HepG2 (cell line): ENCODE results near the gene CMC1. TPM values are rescaled to one million over a fixed set of nuclear protein-coding genes. Genes with fewer than 3 reads are reported as not detected.
A peak's percentile ranks its signal among the peaks of the same experiment; 100 is the strongest.

Experiments used
- ATAC-seq: fragments of 200-7000 bp; cut with Tn5 transposase; 3 replicates; pipeline ENCODE4 v1.9.1; 2020; ENCODE audit warnings: mild to moderate bottlenecking, moderate library complexity
- BruUV-seq: library from RNA; stranded (reverse); fragments of 400-500 nt; replicated peaks from 2 replicates; lab custom pipeline; 2021; lab: Mats Ljungman, UMichigan
- CTCF ChIA-PET: fragments of 300-600 bp; formaldehyde crosslinking; extraction: SDS; loops from one replicate; lab custom pipeline; 2021; ENCODE audit warnings: low total read pairs, inconsistent platforms, low intra/inter-chr PET ratio; lab: Yijun Ruan, JAX
- POLR2A ChIA-PET: fragments of 350-600 bp; sonication (Branson Sonifier 250); formaldehyde crosslinking; loops from one replicate; lab custom pipeline; 2020; ENCODE audit warnings: antibody characterized with exemption, inconsistent platforms; lab: Yijun Ruan, JAX
- DNase-seq: peaks from one replicate; pipeline ENCODE4 v3.0.0-alpha.2; 2015; ENCODE audit warnings: low spot score
- FAIRE-seq: peaks from 3 replicates; lab custom pipeline; 2011; peaks lifted over from hg19 to GRCh38; lab: Jason Lieb, UNC
- H2AFZ ChIP-seq: one replicate; pipeline ENCODE4 v1.6.1; 2011; ENCODE audit warnings: low read length, inconsistent platforms
- H3K27ac ChIP-seq: fragments of 300-600 bp; 3 replicates; pipeline ENCODE4 v1.8.0; 2011; ENCODE audit warnings: mixed run types, mild to moderate bottlenecking, mixed read lengths, low read length, inconsistent platforms; ENCODE audit not compliant: insufficient read depth; ENCODE audit errors: extremely low read length
- H3K27me3 ChIP-seq, 2 experiments: fragments of 200-600 bp in 1 of 2; 2 replicates in 1 of 2; 3 replicates in 1 of 2; pipeline versions ENCODE4 v1.6.0 to v1.8.0; 2011; ENCODE audit warnings: low read length in 2 of 2, mild to moderate bottlenecking in 2 of 2, moderate library complexity in 2 of 2, inconsistent platforms in 1 of 2; ENCODE audit not compliant: insufficient read depth in 2 of 2, control insufficient read depth in 1 of 2
- H3K36me3 ChIP-seq, 2 experiments: fragments of 200-600 bp in 1 of 2; replicated peaks in 1 of 2; 2 replicates in 1 of 2; 3 replicates in 1 of 2; pipeline versions ENCODE4 v1.5.1 to v1.8.0; 2011; ENCODE audit warnings: low read length in 2 of 2, inconsistent platforms in 1 of 2; ENCODE audit not compliant: insufficient read depth in 2 of 2, control insufficient read depth in 1 of 2
- H3K4me1 ChIP-seq: 2 replicates; pipeline ENCODE4 v1.5.1; 2012; ENCODE audit warnings: low read length, inconsistent platforms; ENCODE audit not compliant: insufficient read depth
- H3K4me2 ChIP-seq: 2 replicates; pipeline ENCODE4 v1.6.0; 2011; ENCODE audit warnings: low read depth, low read length, inconsistent platforms
- H3K4me3 ChIP-seq, 3 experiments: fragments of 200-600 bp in 1 of 3; sonication (generic), shearing (Covaris generic) in 1 of 3; replicated peaks in 1 of 3; 2 replicates each; pipeline ENCODE4 v1.5.1; 2011 to 2016; ENCODE audit warnings: low read length in 3 of 3, inconsistent platforms in 2 of 3, low read depth in 2 of 3, mild to moderate bottlenecking in 2 of 3, control low read depth in 1 of 3, mixed read lengths in 1 of 3; ENCODE audit not compliant: insufficient read depth in 1 of 3
- H3K79me2 ChIP-seq: one replicate; pipeline ENCODE4 v1.6.1; 2011; ENCODE audit warnings: low read length, inconsistent platforms; ENCODE audit not compliant: insufficient read depth
- H3K9ac ChIP-seq: 2 replicates; pipeline ENCODE4 v1.6.0; 2011; ENCODE audit warnings: mild to moderate bottlenecking, low read depth, low read length, inconsistent platforms; ENCODE audit not compliant: insufficient read depth
- H3K9me3 ChIP-seq: 2 replicates; pipeline ENCODE4 v1.5.1; 2012; ENCODE audit warnings: mild to moderate bottlenecking, low read length
- H4K20me1 ChIP-seq: 2 replicates; pipeline ENCODE4 v1.6.0; 2011; ENCODE audit warnings: inconsistent platforms, mild to moderate bottlenecking, low read length, moderate library complexity; ENCODE audit not compliant: insufficient read depth
- TFAP4 ChIP-seq: sonication (generic); IDR thresholded peaks from 2 replicates; pipeline ENCODE4 v1.6.1; 2016; ENCODE audit warnings: low read depth, borderline replicate concordance
- TP53 ChIP-seq: sonication (generic); formaldehyde crosslinking; conservative IDR thresholded peaks from 2 replicates; pipeline ENCODE4 v1.4.0; 2020; ENCODE audit warnings: missing genetic modification reagents
- ZNF605 ChIP-seq: sonication (generic); formaldehyde crosslinking; IDR thresholded peaks from 2 replicates; pipeline ENCODE4 v1.8.0; 2022; ENCODE audit warnings: mild to moderate bottlenecking, missing genetic modification reagents
- ZNF629 ChIP-seq: sonication (generic); formaldehyde crosslinking; conservative IDR thresholded peaks from 2 replicates; pipeline ENCODE4 v1.5.0; 2020; ENCODE audit warnings: missing genetic modification reagents
- ZNF7 ChIP-seq: IDR thresholded peaks from 2 replicates; pipeline ENCODE4 v1.6.1; 2016; ENCODE audit warnings: missing biosample characterization, missing genetic modification reagents
- WGBS: methylation state at CpG from one replicate; pipeline ENCODE4 v1.1.6; 2017; ENCODE audit warnings: low lambda C conversion rate; 5-methylcytosine and 5-hydroxymethylcytosine counted together
- in situ Hi-C: cut with HindIII; loops from 2 replicates; pipeline ENCODE4 v1.10.0; 2017; ENCODE audit warnings: low pct_unique_long_range_greater_than_20kb; ENCODE audit not compliant: extremely low pct_ligation_motif_present
- intact Hi-C: fragments of 100-400 bp; cut with micrococcal nuclease; formaldehyde crosslinking; loops from one replicate; pipeline ENCODE4 v1.10.0; 2022; ENCODE audit not compliant: unreplicated experiment
- polyA plus RNA-seq, 8 experiments: library from polyadenylated mRNA; depleted of rRNA in 3 of 8; stranded (reverse) in 7 of 8; unstranded in 1 of 8; fragments of >200 nt; fragmentation: Illumina TruSeq in 4 of 8; extraction: Trizol in 4 of 8; gene quantifications; 2 replicates each; pipeline versions ENCODE4 v1.2.1 to v1.2.3, GENCODE V29; 2011 to 2016; ENCODE audit warnings: low read depth in 4 of 8, missing spikeins in 1 of 8, mixed read lengths in 1 of 8; ENCODE audit not compliant: insufficient read depth in 1 of 8
- total RNA-seq, 5 experiments: library from RNA; depleted of rRNA; stranded (reverse); fragments of >200 nt; fragmentation: Illumina TruSeq; extraction: Trizol; gene quantifications; 2 replicates each; pipeline ENCODE4 v1.2.3, GENCODE V29; 2016; ENCODE audit warnings: low read depth in 1 of 5

The CMC1 gene
- total and polyA plus RNA-seq, 2 of the 13 experiments (the other 11 are each of a cell fraction or from before 2014, with no cell fraction given): 22.1 to 29.5 TPM

- intact Hi-C loops (loop anchor here (5.0 kb wide), 3 partner anchors 85 to 530 kb away; partner anchors contain the start of genes AZI2 and ZCWPW2), in situ Hi-C loops (no loop called here)
- WGBS: 84% methylated on average over 3 of the region's 3 CpGs
- FAIRE-seq: no peak
- no peak overlapping the region for H2AFZ ChIP-seq
- peak overlapping the region; percentile 93 for H3K4me2 ChIP-seq
- H3K9ac ChIP-seq: peak overlapping the region; percentile 86; the same call in 1 of the 2 replicates
- no peaks in the 10 kb centered on the region for H3K36me3 ChIP-seq
- peak overlapping the region; percentile 59 to 86 (median 84); a peak in 5 of 6 replicates for H3K4me3 ChIP-seq
- H3K79me2 ChIP-seq: peaks cover 55% of the 10 kb centered on the region
- no peaks in the 10 kb centered on the region; a peak in 1 of 5 replicates for H3K27me3 ChIP-seq
- no peaks in the 10 kb centered on the region for H3K9me3 ChIP-seq
- no peak overlapping the region for H3K27ac ChIP-seq
- no TSS peak for BruUV-seq
- H3K4me1 ChIP-seq: peaks cover 61% of the 10 kb centered on the region
- POLR2A ChIA-PET: interaction anchor here (0.9 kb wide), 1 partner anchor 530 kb away, joined by 4 read pairs; no protein-coding TSS in a partner anchor
- no peak for ATAC-seq
- CTCF ChIA-PET: no interaction called here
- peak; percentile 79 for TF ChIP-seq ZNF629
- no peak for TF ChIP-seq TFAP4
- H4K20me1 ChIP-seq: no peaks in the 10 kb centered on the region
- no peak for DNase-seq
These were observed 1.1 kb downstream of the CMC1 start for GRCh38 chr3:28242519-28242918.

- no peak overlapping the region for H3K27ac ChIP-seq
- H3K4me3 ChIP-seq: no peak overlapping the region
- FAIRE-seq (no peak), ATAC-seq (no peak), DNase-seq (no peak)
- POLR2A ChIA-PET: interaction anchor here (0.9 kb wide), 1 partner anchor 62 kb away, joined by 4 read pairs; no protein-coding TSS in a partner anchor
- CTCF ChIA-PET: no interaction called here
- no peak for TF ChIP-seq ZNF605 (CRISPR knock-in tag)
- peak; percentile 69; the same call in 1 of the 2 replicates for TF ChIP-seq ZNF7
- TF ChIP-seq TP53: no peak
- no peaks in the 10 kb centered on the region; a peak in 1 of 5 replicates for H3K27me3 ChIP-seq
- intact Hi-C loops (loop anchor here (5.0 kb wide), 3 partner anchors 84 to 531 kb away; partner anchors contain the start of genes AZI2 and ZCWPW2), in situ Hi-C loops (no loop called here)
- H3K4me2 ChIP-seq: peak overlapping the region; percentile 21; the same call in 1 of the 2 replicates
- no peak overlapping the region for H3K9ac ChIP-seq
- no TSS peak for BruUV-seq
- peaks cover 58% of the 10 kb centered on the region for H3K79me2 ChIP-seq
- no peaks in the 10 kb centered on the region for H3K9me3 ChIP-seq
- H3K36me3 ChIP-seq: no peaks in the 10 kb centered on the region
- 84% methylated on average over 3 of the region's 3 CpGs for WGBS
- H2AFZ ChIP-seq: no peak overlapping the region
- peaks cover 55% of the 10 kb centered on the region for H3K4me1 ChIP-seq
- no peaks in the 10 kb centered on the region for H4K20me1 ChIP-seq
These were observed 2.1 kb downstream of the CMC1 start for GRCh38 chr3:28243424-28244106.
